ENCODE data around the gene AFM.

The AFM gene

GRCh38 chr4:73501664-73502265, 20.2 kb downstream of the AFM start:
- Mint-ChIP-seq H3K9me3 (no peaks in the 10 kb centered on the region), H3K36me3 (ENCODE audit: low read depth) (no peaks in the 10 kb centered on the region), H3K27ac (no peak overlapping the region), H3K4me3 (no peak overlapping the region), H3K27me3 (ENCODE audit: low read depth, poor library complexity) (peaks cover 7% of the 10 kb centered on the region), H3K4me1 (peaks cover 15% of the 10 kb centered on the region)
- TF ChIP-seq CTCF (IDR thresholded peaks at IDR 0.05), result no peak
- no peak for DNase-seq

GRCh38 chr4:73505567-73505966, 24.0 kb downstream of the AFM start:
- Mint-ChIP-seq H3K36me3 (ENCODE audit: low read depth) (no peaks in the 10 kb centered on the region), H3K9me3 (no peaks in the 10 kb centered on the region), H3K4me1 (peaks cover 11% of the 10 kb centered on the region), H3K27me3 (ENCODE audit: low read depth, poor library complexity) (peaks cover 7% of the 10 kb centered on the region), H3K27ac (no peak overlapping the region), H3K4me3 (no peak overlapping the region)
- DNase-seq, result no peak
- no peak for TF ChIP-seq CTCF (IDR thresholded peaks at IDR 0.05)

GRCh38 chr4:73507541-73507940, 26.0 kb downstream of the AFM start:
- no peaks in the 10 kb centered on the region for H3K9me3 Mint-ChIP-seq
- no peak overlapping the region for H3K4me3 Mint-ChIP-seq
- H3K36me3 Mint-ChIP-seq (ENCODE audit: low read depth), result no peaks in the 10 kb centered on the region
- H3K27ac Mint-ChIP-seq, result no peak overlapping the region
- DNase-seq, result no peak
- no peaks in the 10 kb centered on the region for H3K4me1 Mint-ChIP-seq
- no peak for TF ChIP-seq CTCF (IDR thresholded peaks at IDR 0.05)
- peaks cover 7% of the 10 kb centered on the region for H3K27me3 Mint-ChIP-seq (ENCODE audit: low read depth, poor library complexity)

- no peak overlapping the region for H3K27ac Mint-ChIP-seq
- H3K27me3 Mint-ChIP-seq (ENCODE audit: low read depth, poor library complexity), result peaks cover 7% of the 10 kb centered on the region
- no peak for TF ChIP-seq CTCF (IDR thresholded peaks at IDR 0.05)
- H3K4me3 Mint-ChIP-seq, result no peak overlapping the region
- no peaks in the 10 kb centered on the region for H3K36me3 Mint-ChIP-seq (ENCODE audit: low read depth)
- no peak for DNase-seq
- no peaks in the 10 kb centered on the region for H3K4me1 Mint-ChIP-seq
- H3K9me3 Mint-ChIP-seq, result no peaks in the 10 kb centered on the region
Observed at GRCh38 chr4:73508651-73509050, 27.1 kb downstream of the AFM start.

- DNase-seq, result no peak
- Mint-ChIP-seq H3K9me3 (peaks cover 9% of the 10 kb centered on the region), H3K4me3 (no peak overlapping the region), H3K27me3 (ENCODE audit: low read depth, poor library complexity) (peaks cover 6% of the 10 kb centered on the region), H3K4me1 (peaks cover 15% of the 10 kb centered on the region), H3K36me3 (ENCODE audit: low read depth) (no peaks in the 10 kb centered on the region), H3K27ac (no peak overlapping the region)
- TF ChIP-seq CTCF (IDR thresholded peaks at IDR 0.05), result no peak
Observed at GRCh38 chr4:73518340-73518739, 36.8 kb downstream of the AFM start.

GRCh38 chr4:73520821-73521220, 39.3 kb downstream of the AFM start:
- H3K9me3 Mint-ChIP-seq, result peaks cover 9% of the 10 kb centered on the region
- TF ChIP-seq CTCF (IDR thresholded peaks at IDR 0.05), result no peak
- H3K4me3 Mint-ChIP-seq, result no peak overlapping the region
- no peaks in the 10 kb centered on the region for H3K36me3 Mint-ChIP-seq (ENCODE audit: low read depth)
- peaks cover 15% of the 10 kb centered on the region for H3K4me1 Mint-ChIP-seq
- no peak overlapping the region for H3K27ac Mint-ChIP-seq
- peaks cover 4% of the 10 kb centered on the region for H3K27me3 Mint-ChIP-seq (ENCODE audit: low read depth, poor library complexity)
- DNase-seq, result no peak

Data from nephron progenitor cell (in vitro differentiated cells).